ENCODE data around the gene PKN3. TPM values are rescaled to one million over a fixed set of nuclear protein-coding genes. Genes with fewer than 3 reads are reported as not detected.

Gene PKN3
- total and polyA plus RNA-seq, 4 donors, result 0.61 to 4.2 (median 1.5) TPM

- Histone ChIP-seq H3K9me3 (ENCODE audit: control insufficient read depth in 4 of 4, low read length in 3 of 4) (no peaks in the 10 kb centered on the region), H3K9ac (ENCODE audit: low read depth in 1 of 2, low read length in 2 of 2) (no peak overlapping the region), H3K27me3 (ENCODE audit: control insufficient read depth in 4 of 4, insufficient read depth in 4 of 4, low read length in 3 of 4) (no peaks in the 10 kb centered on the region), H3K36me3 (ENCODE audit: control insufficient read depth in 4 of 4, insufficient read depth in 3 of 4, low read depth in 1 of 4, low read length in 3 of 4) (peaks cover 0 to 8% (median under 1%) of the 10 kb centered on the region in 4 donors), H3K27ac (ENCODE audit: low read depth in 1 of 2, low read length in 2 of 2) (no peak overlapping the region), H3K4me1 (ENCODE audit: control insufficient read depth in 4 of 4, insufficient read depth in 4 of 4, low read length in 3 of 4) (peaks cover 0 to 4% (median 2%) of the 10 kb centered on the region in 4 donors), H3K4me3 (ENCODE audit: low read depth in 1 of 3, low read length in 3 of 3) (no peak overlapping the region)
- TF ChIP-seq HNF4G (IDR thresholded peaks at IDR 0.05), result no peak
- TF ChIP-seq FOXA1 (IDR thresholded peaks at IDR 0.05), result no peak
- no peak for TF ChIP-seq YY1 (IDR thresholded peaks at IDR 0.05)
- no peak for TF ChIP-seq GABPA (IDR thresholded peaks at IDR 0.05 in 1 of 2, conservative IDR thresholded peaks at IDR 0.05 in 1 of 2)
- TF ChIP-seq EGR1 (IDR thresholded peaks at IDR 0.05; ENCODE audit: low read depth in 2 of 2), result no peak
- TF ChIP-seq NR2F2 (IDR thresholded peaks at IDR 0.05), result no peak
- no peak for TF ChIP-seq RAD21 (IDR thresholded peaks at IDR 0.05)
- WGBS, result 75% methylated on average over 8 of the region's 8 CpGs
- no peak for DNase-seq (ENCODE audit: low spot score)
Observed at GRCh38 chr9:128718047-128718446, 15.7 kb downstream of the PKN3 start.

GRCh38 chr9:128718475-128718874 is 16.2 kb downstream of the PKN3 start:
- no peak overlapping the region for H3K27ac ChIP-seq (ENCODE audit: low read depth in 1 of 2, low read length in 2 of 2)
- peaks cover 1 to 8% (median 6%) of the 10 kb centered on the region in 4 donors for H3K4me1 ChIP-seq (ENCODE audit: control insufficient read depth in 4 of 4, insufficient read depth in 4 of 4, low read length in 3 of 4)
- H3K9me3 ChIP-seq (ENCODE audit: control insufficient read depth in 4 of 4, low read length in 3 of 4), result no peaks in the 10 kb centered on the region
- H3K27me3 ChIP-seq (ENCODE audit: control insufficient read depth in 4 of 4, insufficient read depth in 4 of 4, low read length in 3 of 4), result no peaks in the 10 kb centered on the region
- no peak for DNase-seq (ENCODE audit: low spot score)
- H3K4me3 ChIP-seq (ENCODE audit: low read depth in 1 of 3, low read length in 3 of 3), result no peak overlapping the region
- WGBS, result 61% methylated on average over 5 of the region's 5 CpGs
- TF ChIP-seq HNF4G (IDR thresholded peaks at IDR 0.05) (no peak), YY1 (IDR thresholded peaks at IDR 0.05) (no peak), SP1 (IDR thresholded peaks at IDR 0.05) (no peak), RXRA (IDR thresholded peaks at IDR 0.05) (no peak), REST (IDR thresholded peaks at IDR 0.05) (no peak), ATF3 (IDR thresholded peaks at IDR 0.05) (no peak), CTCF (IDR thresholded peaks at IDR 0.05; ENCODE audit: low read depth, low read length, missing input control) (no peak), FOXA2 (IDR thresholded peaks at IDR 0.05) (no peak), MAX (IDR thresholded peaks at IDR 0.05) (no peak), TAF1 (conservative IDR thresholded peaks at IDR 0.05) (no peak), HNF4A (conservative IDR thresholded peaks at IDR 0.05) (no peak), RAD21 (IDR thresholded peaks at IDR 0.05) (no peak), GABPA (IDR thresholded peaks at IDR 0.05 in 1 of 2, conservative IDR thresholded peaks at IDR 0.05 in 1 of 2) (no peak), NR2F2 (IDR thresholded peaks at IDR 0.05) (no peak), JUND (IDR thresholded peaks at IDR 0.05) (no peak), EGR1 (IDR thresholded peaks at IDR 0.05; ENCODE audit: low read depth in 2 of 2) (no peak), FOXA1 (IDR thresholded peaks at IDR 0.05) (no peak), ZBTB33 (IDR thresholded peaks at IDR 0.05) (no peak)
- H3K9ac ChIP-seq (ENCODE audit: low read depth in 1 of 2, low read length in 2 of 2), result no peak overlapping the region
- H3K36me3 ChIP-seq (ENCODE audit: control insufficient read depth in 4 of 4, insufficient read depth in 3 of 4, low read depth in 1 of 4, low read length in 3 of 4), result peaks cover 0 to 8% (median under 1%) of the 10 kb centered on the region in 4 donors

All from liver (tissue), 9 donors.